Panc1 (cell line): ENCODE results near the gene SULT1A4.
"Not testable (repeated sequence)": the region's sequence is repeated elsewhere in the genome, so short reads cannot be mapped to it uniquely, and the experiment has no call there.

Experiments used
- CTCF ChIP-seq: fragments of 450-650 bp; IDR thresholded peaks from 2 replicates; pipeline ENCODE4 v1.5.1; 2017; ENCODE audit warnings: mild to moderate bottlenecking
- POLR2AphosphoS5 ChIP-seq: IDR thresholded peaks from 2 replicates; pipeline ENCODE4 v1.6.1; 2012; ENCODE audit warnings: mild to moderate bottlenecking, low read depth, low read length, moderate library complexity
- SIN3A ChIP-seq: IDR thresholded peaks from 2 replicates; pipeline ENCODE4 v1.6.1; 2012; ENCODE audit warnings: low read depth, mild to moderate bottlenecking, low read length, moderate library complexity, borderline replicate concordance; ENCODE audit not compliant: insufficient read depth

- not testable (repeated sequence) for TF ChIP-seq CTCF, SIN3A, POLR2AphosphoS5
Measured at GRCh38 chr16:29423587-29423986, 36.1 kb upstream of the SULT1A4 start.
